Activated gamma-delta T cell (primary cell): ENCODE data around the gene KRT10.

ENCODE experiments used
- DNase-seq: peaks from one replicate; lab custom pipeline; 2025; lab: John Stamatoyannopoulos, UW

Gene KRT10

DNA sequence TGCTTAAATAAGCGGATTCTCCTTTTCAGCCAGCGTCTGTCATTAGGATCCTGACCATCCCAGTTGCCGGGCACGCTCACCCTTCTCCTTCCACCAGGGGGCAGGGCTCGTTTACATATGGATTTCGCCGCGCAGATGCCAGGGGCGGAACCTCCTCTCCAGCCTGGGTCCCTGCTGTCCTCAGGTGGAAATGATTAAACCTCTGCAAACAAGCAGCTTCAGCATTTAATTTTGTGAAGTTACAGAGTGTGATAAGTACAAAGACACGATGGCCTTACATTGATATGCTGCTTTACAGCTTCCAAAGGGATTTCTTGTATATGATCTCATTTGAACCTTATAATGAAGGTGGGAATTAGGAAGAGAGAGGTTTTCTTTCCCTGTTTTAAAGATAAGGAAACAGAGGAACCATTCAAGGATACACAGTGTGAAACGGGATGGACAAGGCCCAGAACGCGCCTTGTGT, 18.8 kb downstream of the KRT10 start:
- DNase-seq: no peak

DNA sequence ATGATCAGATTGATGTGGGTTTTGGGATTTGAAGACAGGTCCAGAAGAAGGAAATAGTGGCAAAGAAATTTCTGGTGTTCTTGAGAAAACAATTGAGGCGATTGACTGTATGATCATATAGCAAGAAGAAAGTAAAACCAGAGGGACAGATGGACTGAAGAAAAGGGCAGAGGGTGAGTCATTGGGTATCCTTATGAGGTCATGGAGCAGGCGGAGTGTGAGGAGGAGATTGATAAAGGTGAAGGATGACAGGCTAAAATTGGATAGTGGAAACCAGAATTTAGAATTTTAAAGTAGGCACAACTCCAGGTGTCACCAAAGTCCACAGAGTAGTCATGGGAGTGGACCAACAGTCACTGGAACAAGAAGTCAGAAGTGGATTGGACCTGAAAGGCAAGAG, 21.3 kb downstream of the KRT10 start:
- no peak for DNase-seq

DNA sequence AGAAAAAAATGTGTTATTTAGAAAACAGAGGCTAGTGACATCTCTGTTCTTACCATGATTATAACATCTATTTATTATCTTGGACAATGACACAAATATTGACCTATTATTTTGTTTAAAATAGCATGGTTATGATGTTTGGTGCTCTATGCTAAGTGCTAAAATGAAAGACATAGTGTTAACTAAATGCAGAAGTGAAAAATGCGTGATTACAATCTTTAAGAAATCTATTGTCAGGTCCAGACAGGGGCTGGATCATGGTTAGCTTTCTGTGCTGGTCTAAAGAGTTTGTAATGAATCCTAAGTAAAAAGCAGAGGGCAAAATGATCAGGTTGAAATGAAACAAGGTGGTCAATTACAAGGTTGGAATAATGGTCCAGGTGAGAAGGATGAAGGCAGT, 22.0 kb downstream of the KRT10 start:
- DNase-seq: no peak

DNA sequence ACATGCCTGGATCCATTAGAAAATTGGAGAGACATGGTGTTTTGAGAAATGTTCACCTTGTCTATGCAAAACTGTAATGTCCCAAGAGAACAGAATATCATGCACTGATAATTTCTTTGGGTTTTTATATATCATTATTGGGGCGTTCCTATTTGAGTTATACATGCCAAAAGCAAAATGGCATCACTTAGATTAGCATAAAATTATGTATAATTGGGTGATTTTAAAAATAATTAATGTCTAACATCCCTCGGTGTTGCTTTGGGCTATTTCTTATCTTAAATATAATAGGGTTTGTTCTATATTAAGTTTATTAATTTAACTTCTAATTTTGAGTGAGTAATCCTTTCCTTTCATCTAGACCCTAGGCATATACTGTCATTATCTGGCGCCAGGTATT, 22.6 kb downstream of the KRT10 start, which contains the start of gene KRT28:
Gene KRT28, minus strand, starts transcription at position 101 of the 400 bp plus-strand sequence. Its CDS starts 66 bp downstream, at position 35.
- DNase-seq: no peak

DNA sequence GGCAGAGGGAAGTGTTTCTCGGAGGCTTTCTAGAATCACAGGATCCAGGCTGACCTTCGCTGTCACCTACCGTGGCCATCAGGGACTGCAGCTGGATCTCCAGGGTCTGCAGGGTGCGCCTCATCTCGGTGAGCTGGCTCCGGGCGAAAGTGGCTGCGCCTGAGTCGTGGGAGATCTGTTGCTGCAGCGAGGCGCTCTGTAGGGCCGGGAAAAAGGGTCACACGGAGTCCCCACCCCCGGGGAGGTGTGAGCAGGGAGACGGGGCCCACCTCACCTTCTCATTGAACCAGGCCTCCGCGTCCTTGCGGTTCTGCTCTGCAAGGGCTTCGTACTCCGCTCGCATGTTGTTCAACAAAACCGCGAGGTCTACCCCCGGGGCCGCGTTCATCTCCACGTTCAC, 25.6 kb downstream of the KRT10 start:
- DNase-seq: no peak

DNA sequence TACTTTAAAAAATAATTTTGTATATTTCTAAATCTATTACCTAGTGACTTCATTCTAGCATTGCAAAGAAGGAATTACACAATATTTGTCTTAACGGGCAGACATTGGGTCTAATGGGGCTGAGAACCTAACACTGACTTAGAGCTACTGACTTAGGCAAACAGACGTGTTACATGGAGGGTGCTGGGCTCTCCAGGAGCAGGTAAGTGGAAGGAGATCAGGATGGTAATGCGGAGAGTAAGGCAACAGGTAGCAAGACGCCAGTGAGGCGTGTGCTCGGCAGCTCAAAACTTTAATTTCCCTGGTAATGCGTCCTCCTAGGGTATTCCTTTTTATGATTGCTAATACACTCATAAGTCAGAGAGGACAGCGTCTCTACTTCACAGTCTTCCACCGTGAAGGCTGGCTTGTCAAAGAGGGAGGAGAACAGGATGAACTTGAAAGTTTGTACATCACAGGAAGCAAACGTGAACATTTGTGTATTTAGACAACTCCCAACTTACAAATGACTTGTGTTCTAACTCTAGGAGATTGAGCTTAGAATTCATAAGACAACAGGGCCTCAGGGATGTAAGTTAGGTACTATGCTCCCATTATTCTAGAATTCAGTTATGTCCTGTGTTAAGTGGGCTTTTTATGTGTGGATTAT, 27.3 kb downstream of the KRT10 start:
- no peak for DNase-seq

DNA sequence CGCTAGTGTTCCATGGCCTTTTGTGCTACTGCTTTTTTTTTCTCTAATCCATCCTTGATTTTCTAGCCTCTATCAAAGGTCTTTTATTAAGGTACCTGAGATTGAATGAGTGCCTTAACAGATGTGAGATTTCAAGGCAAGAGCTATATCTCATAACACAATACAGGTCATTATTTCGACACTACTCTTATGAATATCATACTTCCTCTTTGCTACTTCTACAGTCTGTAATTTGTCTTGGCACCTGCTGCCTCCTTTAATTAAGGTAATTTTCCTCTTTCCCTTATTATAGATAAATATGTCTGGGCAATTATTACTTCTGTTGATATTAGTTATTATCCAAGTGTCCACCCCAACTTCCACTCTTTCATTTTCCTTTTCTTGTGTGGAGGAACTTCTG, 27.9 kb downstream of the KRT10 start:
- DNase-seq: no peak

DNA sequence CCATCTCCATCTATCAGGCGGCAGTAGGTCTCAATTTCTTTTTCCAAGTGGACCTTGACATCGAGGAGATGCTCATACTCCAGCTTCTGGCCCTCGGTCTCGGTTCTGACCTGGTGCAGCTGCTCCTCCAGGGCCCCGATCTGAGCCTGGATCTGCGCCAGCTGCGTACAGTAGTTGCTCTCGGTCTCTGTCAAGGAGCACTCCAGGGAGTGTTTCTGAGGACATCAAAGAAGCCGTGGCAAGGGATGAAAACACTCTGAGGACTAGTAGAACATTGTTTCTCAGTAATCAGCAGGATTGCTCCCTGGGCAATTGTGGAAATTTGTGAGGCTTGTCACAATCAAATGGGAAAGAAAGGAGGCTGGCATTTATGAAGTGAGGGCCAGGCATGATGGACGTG, 28.6 kb downstream of the KRT10 start:
- DNase-seq: no peak

DNA sequence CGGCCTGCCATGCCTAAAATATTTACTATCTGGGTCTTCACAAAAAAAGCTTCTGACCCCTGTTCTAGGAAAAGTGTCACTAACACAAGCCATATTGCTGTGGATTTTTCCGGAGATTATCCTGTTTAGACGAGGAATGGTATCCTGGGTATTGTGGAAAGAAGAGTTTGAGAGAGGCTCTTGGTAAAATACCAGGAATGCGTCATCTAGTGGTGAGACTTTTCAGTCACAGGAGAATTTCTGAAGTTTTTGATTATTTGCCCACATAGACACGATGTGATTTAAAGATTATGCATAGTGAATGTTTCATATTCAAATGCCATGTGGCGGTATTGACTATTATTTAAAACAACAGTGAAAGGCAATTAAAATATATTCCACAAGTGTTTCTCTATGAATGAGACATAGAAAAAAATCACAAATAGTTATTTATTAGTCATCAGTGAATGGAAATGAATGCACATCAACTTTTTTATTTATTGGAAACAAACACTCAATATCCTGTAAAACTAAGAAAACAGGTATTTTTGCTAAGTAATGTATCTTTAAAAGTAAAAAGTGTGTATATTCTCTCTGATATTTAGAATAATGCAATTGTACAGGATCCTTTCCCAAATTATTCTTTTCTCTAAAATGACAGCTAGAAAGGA, 30.5 kb downstream of the KRT10 start:
- DNase-seq: no peak

DNA sequence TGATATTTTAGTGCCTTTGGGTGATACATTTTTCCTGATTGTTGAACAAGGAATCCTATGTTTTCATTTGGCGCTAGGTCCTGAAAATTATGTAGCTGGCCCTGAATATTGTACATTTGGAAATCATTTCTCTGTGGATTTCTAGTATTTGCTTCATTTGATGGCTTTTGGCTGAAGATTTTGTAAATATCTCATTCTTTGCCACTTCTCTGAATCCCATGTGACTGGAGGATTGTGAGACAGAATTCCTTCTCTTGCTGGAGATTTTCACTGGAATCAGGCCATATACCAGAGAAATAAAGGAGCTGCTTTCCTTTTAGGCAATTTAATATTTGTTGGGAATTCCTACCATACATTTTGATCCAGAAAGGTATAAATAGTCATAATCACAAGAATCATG, 31.3 kb downstream of the KRT10 start:
- no peak for DNase-seq

DNA sequence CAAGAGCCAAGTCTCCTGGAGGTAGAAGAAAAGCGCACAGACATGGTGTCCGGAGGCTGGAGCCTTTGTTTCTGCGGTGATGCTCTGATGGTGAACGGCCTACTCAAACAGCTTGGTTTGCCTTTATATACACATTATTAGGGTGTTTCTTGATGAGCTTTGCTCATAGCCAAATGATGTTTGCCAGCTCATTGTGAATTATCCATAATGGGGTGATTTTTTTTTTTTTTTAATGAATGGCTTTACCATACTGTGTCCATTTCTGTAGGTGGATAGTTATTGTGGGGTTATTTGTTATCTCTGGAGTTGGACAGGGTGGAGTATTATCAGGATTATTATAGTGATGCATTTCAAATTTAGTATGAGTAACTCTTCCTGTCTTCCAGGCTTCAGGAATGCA, 40.0 kb downstream of the KRT10 start, which contains the start of gene KRT27:
Gene KRT27, minus strand, starts transcription at position 101 of the 400 bp plus-strand sequence. Its CDS starts 57 bp downstream, at position 44.
- DNase-seq: no peak

DNA sequence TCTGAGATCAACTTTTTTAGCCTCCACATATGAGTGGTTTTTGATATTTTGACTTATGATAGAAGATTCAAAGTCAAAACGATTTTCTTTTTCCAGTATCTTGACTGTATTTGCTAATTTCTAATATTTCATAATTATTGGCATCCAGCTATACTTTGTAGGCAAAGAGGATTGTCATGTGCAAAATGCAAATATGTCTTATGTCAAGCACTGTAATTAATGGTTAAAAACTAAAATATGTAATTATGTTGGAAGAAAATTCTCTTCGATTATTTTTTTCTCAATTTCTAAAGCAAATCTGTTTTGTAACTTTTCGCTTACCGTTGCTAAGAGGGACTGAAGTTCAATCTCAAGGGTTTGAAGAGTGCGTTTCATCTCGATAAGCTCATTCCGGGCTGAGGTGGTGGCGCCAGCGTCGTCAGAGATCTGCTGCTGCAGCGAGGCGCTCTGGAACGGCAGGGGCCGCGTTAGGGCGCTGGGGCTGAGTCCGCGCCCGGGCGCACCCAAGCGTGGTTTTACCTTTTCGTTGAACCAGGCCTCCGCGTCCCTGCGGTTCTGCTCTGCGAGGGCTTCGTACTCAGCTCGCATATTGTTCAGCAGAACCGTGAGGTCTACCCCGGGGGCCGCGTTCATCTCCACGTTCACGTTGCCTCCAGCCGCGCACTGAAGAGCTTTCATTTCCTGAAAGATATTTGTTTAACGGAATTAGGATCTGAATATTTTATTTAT, 43.1 kb downstream of the KRT10 start:
- no peak for DNase-seq

DNA sequence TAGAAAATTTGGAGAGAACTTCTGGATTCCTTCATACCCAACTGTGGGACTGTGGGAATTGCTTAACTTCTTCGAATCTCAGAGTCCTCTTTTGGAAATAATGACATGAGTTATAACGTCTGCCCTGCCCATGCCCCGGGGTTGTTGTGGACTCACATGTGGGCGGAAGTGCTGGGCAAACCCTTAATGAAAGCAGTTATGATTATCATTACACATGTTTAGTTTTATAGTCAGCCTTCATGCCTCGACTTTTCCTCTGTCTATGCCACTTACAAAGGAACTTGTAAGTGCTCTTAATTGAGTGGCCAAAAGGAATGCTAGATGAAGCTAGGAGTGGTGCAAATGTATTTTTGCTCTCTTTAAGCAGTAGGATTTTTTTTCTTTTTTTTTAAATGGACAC, 44.0 kb downstream of the KRT10 start:
- DNase-seq: no peak

DNA sequence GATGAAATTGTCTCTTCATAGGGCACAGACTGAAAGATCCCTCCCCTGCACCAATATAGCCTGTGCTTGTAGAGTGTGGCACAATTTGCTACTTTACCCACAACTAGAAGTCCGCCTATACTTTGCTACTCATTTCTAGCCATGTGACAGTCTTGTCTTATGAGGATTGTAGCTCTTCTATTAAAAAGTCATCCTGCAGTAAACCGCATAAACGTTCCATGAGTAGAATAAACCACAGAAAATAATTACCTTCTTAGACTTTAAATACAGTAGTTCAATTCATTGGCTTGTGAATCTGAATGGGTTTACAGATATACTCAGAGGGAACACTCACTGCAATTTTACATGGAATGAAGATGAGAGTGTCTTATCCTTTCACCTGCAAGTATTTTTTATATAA, 44.4 kb downstream of the KRT10 start:
- DNase-seq: no peak

DNA sequence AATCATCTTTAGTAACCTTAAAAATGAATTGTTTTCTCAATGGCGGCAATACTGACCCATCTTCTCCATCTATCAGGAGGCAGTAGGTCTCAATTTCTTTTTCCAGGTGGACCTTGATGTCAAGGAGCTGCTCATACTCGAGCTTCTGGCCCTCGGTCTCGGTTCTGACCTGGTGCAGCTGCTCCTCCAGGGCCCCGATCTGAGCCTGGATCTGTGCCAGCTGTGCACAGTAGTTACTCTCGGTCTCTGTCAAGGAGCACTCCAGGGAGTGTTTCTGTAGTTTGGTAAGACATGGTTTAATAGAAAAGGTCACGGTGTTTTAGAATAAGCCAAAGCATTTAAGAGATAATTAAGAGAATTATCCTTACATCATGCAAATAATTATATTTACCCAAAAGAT, 45.0 kb downstream of the KRT10 start:
- no peak for DNase-seq

DNA sequence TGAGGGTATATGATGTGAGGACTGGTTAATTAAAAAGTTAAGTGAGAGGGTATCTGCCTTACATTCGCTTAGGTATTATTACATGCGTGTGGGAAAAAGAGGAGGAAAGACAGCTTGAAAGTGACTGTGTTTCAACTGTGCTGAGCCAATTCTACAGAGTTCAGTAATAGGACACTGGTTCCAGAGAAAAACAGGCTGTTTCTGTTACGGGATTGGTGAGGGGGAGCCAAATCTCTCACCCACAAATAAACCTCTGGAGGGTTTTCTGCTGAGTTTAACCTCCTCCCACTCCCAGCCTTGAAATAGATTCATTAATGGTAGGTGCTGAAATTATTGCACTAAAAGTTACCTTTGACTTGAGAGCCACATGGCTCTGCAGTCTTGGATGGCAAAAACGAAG, 46.5 kb downstream of the KRT10 start:
- no peak for DNase-seq

DNA sequence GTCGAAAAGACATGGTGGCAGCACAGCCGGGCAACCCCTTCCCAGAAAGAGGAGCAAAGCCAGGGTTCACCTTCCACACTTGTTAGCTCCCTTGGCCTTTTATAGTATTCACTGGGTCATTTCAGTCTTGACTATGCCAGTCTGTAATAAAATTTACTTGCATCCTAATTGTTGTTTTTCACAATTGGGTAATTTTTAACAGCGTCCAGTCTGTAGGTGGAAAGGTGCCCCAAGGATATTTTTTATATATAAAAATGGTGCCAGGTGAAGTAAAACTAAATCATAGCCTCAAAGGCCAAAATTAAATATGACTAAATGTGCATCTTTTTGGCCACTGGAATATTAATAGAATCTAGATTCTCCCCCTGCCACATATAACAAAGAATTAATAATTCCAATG, 50.3 kb downstream of the KRT10 start, which contains the start of gene KRT26:
Gene KRT26, minus strand, starts transcription at position 101 of the 400 bp plus-strand sequence. Its CDS starts 88 bp downstream, at position 13.
- no peak for DNase-seq
